K562 (cell line): ENCODE data around the gene AREL1. TPM values are rescaled to one million over a fixed set of nuclear protein-coding genes. Genes with fewer than 3 reads are reported as not detected.

Experiments used
- ATAC-seq: fragments of 200-7000 bp; cut with Tn5 transposase; 3 replicates; pipeline ENCODE4 v1.9.1; 2020; ENCODE audit warnings: moderate library complexity
- BruUV-seq: library from RNA; stranded (reverse); fragments of 400-500 nt; replicated peaks from 2 replicates; lab custom pipeline; 2021; lab: Mats Ljungman, UMichigan
- CTCF ChIA-PET: fragments of 300-600 bp; formaldehyde crosslinking; extraction: SDS; loops from one replicate; lab custom pipeline; 2021; ENCODE audit warnings: low intra/inter-chr PET ratio; lab: Yijun Ruan, JAX
- POLR2A ChIA-PET: fragments of 300-600, 350-650 bp; sonication (Branson Sonifier 250); formaldehyde crosslinking; extraction: SDS; loops from one replicate; lab custom pipeline; 2021; ENCODE audit warnings: antibody characterized with exemption, inconsistent platforms; lab: Yijun Ruan, JAX
- DNase-seq, 4 experiments: peaks; one replicate each; pipeline versions ENCODE4 v3.0.0 to v3.0.0-alpha.2; 2011 to 2018; ENCODE audit warnings: low spot score in 3 of 4, mixed read lengths in 3 of 4; ENCODE audit errors: extremely low read depth in 1 of 4
- FAIRE-seq: peaks from 2 replicates; lab custom pipeline; 2011; peaks lifted over from hg19 to GRCh38; lab: Jason Lieb, UNC
- H2AFZ ChIP-seq: 2 replicates; pipeline ENCODE4 v1.6.0; 2011; ENCODE audit warnings: low read depth, low read length, control low read depth, inconsistent platforms
- H3K27ac ChIP-seq: fragments of 200-600 bp; 3 replicates; pipeline ENCODE4 v1.8.0; 2011; ENCODE audit warnings: low read depth, mild to moderate bottlenecking, control low read depth, inconsistent platforms, low read length, moderate library complexity, mixed read lengths; ENCODE audit errors: extremely low read depth
- H3K27me3 ChIP-seq, 2 experiments: fragments of 300-600 bp in 1 of 2; 2 replicates in 1 of 2; 3 replicates in 1 of 2; pipeline versions ENCODE4 v1.6.0 to v1.8.0; 2011; ENCODE audit warnings: inconsistent platforms in 2 of 2, low read length in 2 of 2, mild to moderate bottlenecking in 1 of 2, mixed read lengths in 1 of 2, moderate library complexity in 1 of 2; ENCODE audit not compliant: control insufficient read depth in 2 of 2, insufficient read depth in 2 of 2
- H3K36me3 ChIP-seq: fragments of 300-600 bp; 3 replicates; pipeline ENCODE4 v1.8.0; 2011; ENCODE audit warnings: mild to moderate bottlenecking, low read length, inconsistent platforms; ENCODE audit not compliant: control insufficient read depth, insufficient read depth
- H3K4me1 ChIP-seq, 2 experiments: fragments of 200-600 bp in 1 of 2; replicated peaks in 1 of 2; 2 replicates in 1 of 2; 3 replicates in 1 of 2; pipeline versions ENCODE4 v1.5.1 to v1.8.0; 2011; ENCODE audit warnings: inconsistent platforms in 2 of 2, low read length in 2 of 2, mild to moderate bottlenecking in 1 of 2, mixed read lengths in 1 of 2, moderate library complexity in 1 of 2; ENCODE audit not compliant: control insufficient read depth in 2 of 2, insufficient read depth in 2 of 2
- H3K4me2 ChIP-seq: 2 replicates; pipeline ENCODE4 v1.6.1; 2011; ENCODE audit warnings: low read length, control low read depth, inconsistent platforms, mixed read lengths; ENCODE audit not compliant: insufficient read depth
- H3K4me3 ChIP-seq: fragments of 200-600 bp; sonication (generic), shearing (Covaris generic); 2 replicates; pipeline ENCODE4 v1.5.1; 2016; ENCODE audit warnings: control low read depth, inconsistent platforms
- H3K79me2 ChIP-seq: fragments of 200-600 bp; 3 replicates; pipeline ENCODE4 v1.8.0; 2011; ENCODE audit warnings: low read length, inconsistent platforms; ENCODE audit not compliant: control insufficient read depth, insufficient read depth
- H3K9ac ChIP-seq, 2 experiments: 2 replicates each; pipeline versions ENCODE4 v1.6.0 to v1.6.1; 2011; ENCODE audit warnings: low read depth in 2 of 2, low read length in 2 of 2, control low read depth in 1 of 2, inconsistent platforms in 1 of 2, mild to moderate bottlenecking in 1 of 2, mixed read lengths in 1 of 2; ENCODE audit not compliant: insufficient read depth in 1 of 2
- H3K9me1 ChIP-seq: one replicate; pipeline ENCODE4 v1.6.0; 2011; ENCODE audit warnings: inconsistent platforms, mild to moderate bottlenecking, low read length, moderate library complexity; ENCODE audit not compliant: control insufficient read depth, insufficient read depth
- H3K9me3 ChIP-seq: replicated peaks from 2 replicates; pipeline ENCODE4 v1.5.1; 2011; ENCODE audit warnings: low read depth, low read length, inconsistent platforms; ENCODE audit not compliant: control insufficient read depth, insufficient read depth
- H4K20me1 ChIP-seq: replicated peaks from 2 replicates; pipeline ENCODE4 v1.6.1; 2011; ENCODE audit warnings: low read length, inconsistent platforms, mixed read lengths; ENCODE audit not compliant: control insufficient read depth, insufficient read depth
- KDM5B ChIP-seq: fragments of 200-600 bp; sonication (generic); IDR thresholded peaks from 2 replicates; pipeline ENCODE4 v1.6.1; 2012; ENCODE audit warnings: low read depth, mild to moderate bottlenecking, moderate library complexity, low read length, control low read depth, inconsistent platforms; ENCODE audit not compliant: insufficient replicate concordance
- NFYB ChIP-seq: IDR thresholded peaks from 2 replicates; pipeline ENCODE4 v1.6.1; 2011; ENCODE audit warnings: mild to moderate bottlenecking, moderate library complexity; ENCODE audit not compliant: insufficient read length; ENCODE audit errors: extremely low read depth
- WGBS: fragments of 100-300 bp; shearing (Covaris generic); methylation state at CpG from one replicate; pipeline ENCODE4 v1.1.6; 2016; ENCODE audit warnings: low coverage, mixed read lengths; ENCODE audit not compliant: insufficient coverage; ENCODE audit errors: missing lambda C conversion rate; 5-methylcytosine and 5-hydroxymethylcytosine counted together
- in situ Hi-C: fragments of 300-500 bp; cut with MboI; formaldehyde crosslinking; loops from 4 replicates; pipeline ENCODE4 v1.15.0; 2018; ENCODE audit warnings: inconsistent platforms, mixed read lengths
- intact Hi-C: fragments of 100-400 bp; cut with micrococcal nuclease; formaldehyde crosslinking; loops from 2 replicates; pipeline ENCODE4 v1.14.2; 2022
- polyA plus RNA-seq, 8 experiments: library from polyadenylated mRNA; depleted of rRNA in 4 of 8; stranded (reverse) in 5 of 8; unstranded in 3 of 8; fragments of >200 nt; fragmentation: Nextera tagmentation in 2 of 8; fragmentation: Illumina TruSeq in 1 of 8; extraction: Ambion mirVana in 2 of 8; extraction: Trizol in 1 of 8; gene quantifications; 2 replicates each; pipeline versions ENCODE4 v1.2.1 to v1.2.3, GENCODE V29; 2011 to 2014; ENCODE audit warnings: inconsistent platforms in 1 of 8, missing spikeins in 1 of 8
- total RNA-seq, 7 experiments: library from RNA; depleted of rRNA in 6 of 7; stranded (reverse); fragments of >200 nt in 6 of 7; fragmentation: Illumina TruSeq in 2 of 7; extraction: Trizol in 2 of 7; gene quantifications; 2 replicates each; pipeline versions ENCODE4 v1.2.1 to v1.2.3, GENCODE V29; 2011 to 2021; ENCODE audit warnings: low replicate concordance in 1 of 7
- TF ChIP-seq, protein P1 (sequence below): fragments of 250-450 bp; sonication (Bioruptor Pico); IDR thresholded peaks from 2 replicates; pipeline ENCODE4 v1.5.1; 2021; ENCODE audit warnings: mild to moderate bottlenecking

AREL1 gene
- total and polyA plus RNA-seq, 9 of the 15 experiments (the other 6 are each of a cell fraction or from before 2014, with no cell fraction given): 6.0 to 24.8 (median 16.6) TPM

DNA sequence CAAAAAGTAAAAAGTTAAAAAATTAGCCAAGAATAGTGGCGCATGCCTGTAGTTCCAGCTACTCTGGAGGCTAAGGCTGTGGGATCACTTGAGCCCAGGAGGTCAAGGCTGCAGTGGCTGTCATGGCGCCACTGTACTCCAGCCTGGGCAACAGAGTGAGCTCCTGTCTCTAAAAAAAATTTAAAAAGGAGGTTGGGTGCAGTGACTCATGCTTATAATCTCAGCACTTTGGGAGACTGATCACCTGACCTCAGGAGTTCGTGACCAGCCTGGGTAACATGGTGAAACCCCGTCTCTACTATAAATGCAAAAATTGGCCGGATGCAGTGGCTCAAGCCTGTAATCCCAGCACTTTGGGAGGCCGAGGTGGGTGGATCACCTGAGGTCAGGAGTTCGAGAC lies 42.0 kb upstream of the AREL1 start (continued):
- no peak for TF ChIP-seq NFYB

DNA sequence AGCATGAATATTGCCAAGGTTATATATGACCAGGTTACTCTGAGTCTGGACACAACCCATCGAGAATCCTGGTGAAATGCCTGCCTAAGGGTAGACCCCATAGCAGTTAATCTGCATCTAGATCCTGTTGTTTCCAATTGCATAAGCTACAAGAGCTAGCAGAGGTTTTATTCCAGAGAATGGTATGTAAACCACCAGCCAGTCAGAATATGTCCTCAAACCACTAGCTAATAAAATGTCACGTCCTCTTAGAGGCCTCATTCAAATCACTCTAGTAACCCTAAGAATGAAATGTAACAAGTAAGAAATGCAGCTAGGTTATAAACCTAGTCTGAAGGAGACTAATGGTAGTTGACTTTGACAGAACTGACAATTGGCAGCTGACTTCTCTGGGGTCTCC lies 41.3 kb upstream of the AREL1 start:
- DNase-seq (no peak), FAIRE-seq (no peak), ATAC-seq (no peak)
- BruUV-seq: no TSS peak
- CTCF ChIA-PET: no interaction called here
- H3K4me3 ChIP-seq: no peak overlapping the region
- H3K36me3 ChIP-seq: no peaks in the 10 kb centered on the region
- H3K27me3 ChIP-seq: no peaks in the 10 kb centered on the region
- no peaks in the 10 kb centered on the region for H3K79me2 ChIP-seq
- no peaks in the 10 kb centered on the region for H3K4me1 ChIP-seq
- no peak overlapping the region for H2AFZ ChIP-seq
- H3K9ac ChIP-seq: no peak overlapping the region
- intact Hi-C loops: no loop called here
- no peak overlapping the region for H3K27ac ChIP-seq
- no peaks in the 10 kb centered on the region for H4K20me1 ChIP-seq
- H3K4me2 ChIP-seq: no peak overlapping the region
- H3K9me1 ChIP-seq: no peaks in the 10 kb centered on the region
- TF ChIP-seq, protein P1, sequence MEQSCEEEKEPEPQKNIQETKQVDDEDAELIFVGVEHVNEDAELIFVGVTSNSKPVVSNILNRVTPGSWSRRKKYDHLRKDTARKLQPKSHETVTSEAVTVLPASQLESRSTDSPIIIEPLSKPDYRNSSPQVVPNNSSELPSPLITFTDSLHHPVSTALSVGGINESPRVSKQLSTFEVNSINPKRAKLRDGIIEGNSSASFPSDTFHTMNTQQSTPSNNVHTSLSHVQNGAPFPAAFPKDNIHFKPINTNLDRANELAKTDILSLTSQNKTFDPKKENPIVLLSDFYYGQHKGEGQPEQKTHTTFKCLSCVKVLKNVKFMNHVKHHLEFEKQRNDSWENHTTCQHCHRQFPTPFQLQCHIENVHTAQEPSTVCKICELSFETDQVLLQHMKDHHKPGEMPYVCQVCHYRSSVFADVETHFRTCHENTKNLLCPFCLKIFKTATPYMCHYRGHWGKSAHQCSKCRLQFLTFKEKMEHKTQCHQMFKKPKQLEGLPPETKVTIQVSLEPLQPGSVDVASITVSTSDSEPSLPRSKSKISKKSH (CRISPR knock-in tag): no peak
- no peak for TF ChIP-seq KDM5B
- no peaks in the 10 kb centered on the region; the same call in 1 of the 2 replicates for H3K9me3 ChIP-seq
- POLR2A ChIA-PET: interaction anchor here (1.3 to 1.9 kb wide), 2 partner anchors 9 to 17 kb away, joined by 3 to 15 read pairs; partner anchors contain the start of gene YLPM1
- WGBS: 4% methylated on average over 2 of the region's 2 CpGs
- in situ Hi-C loops: no loop called here
